SH-SY5Y (cell line): ENCODE data around the gene CCDC186.

Source experiments
- GATA2 ChIP-seq: IDR thresholded peaks from 2 replicates; pipeline ENCODE4 v1.6.1; 2011; ENCODE audit warnings: mild to moderate bottlenecking, low read depth, low read length
- GATA3 ChIP-seq: IDR thresholded peaks from 2 replicates; pipeline ENCODE4 v1.6.1; 2011; ENCODE audit warnings: low read depth, mild to moderate bottlenecking, low read length, moderate library complexity

- no peak for TF ChIP-seq GATA2
- TF ChIP-seq GATA3, result no peak
These were observed 739 bp upstream of the CCDC186 start for GRCh38 chr10:114174695-114175188.
